SU-DHL-6 (cell line): Measurements from ENCODE around the gene KLHDC2.

Source experiments
- H2AFZ ChIP-seq: fragments of 200-600 bp; sonication (generic); 2 replicates; pipeline ENCODE4 v1.6.1; 2014; ENCODE audit warnings: low read depth, mild to moderate bottlenecking, moderate library complexity, mixed read lengths, antibody characterized with exemption, low read length; ENCODE audit not compliant: severe bottlenecking
- H3F3A ChIP-seq: fragments of 200-600 bp; shearing (Covaris generic); 2 replicates; pipeline ENCODE4 v1.6.0; 2016; ENCODE audit warnings: antibody characterized with exemption, mild to moderate bottlenecking; ENCODE audit not compliant: insufficient read depth
- H3K27ac ChIP-seq: fragments of 200-600 bp; sonication (generic); 2 replicates; pipeline ENCODE4 v1.5.1; 2016; ENCODE audit warnings: low read depth, mild to moderate bottlenecking, low read length, moderate library complexity, mixed read lengths
- H3K27me3 ChIP-seq: fragments of 200-600 bp; sonication (generic), shearing (Covaris generic); 2 replicates; pipeline ENCODE4 v1.6.0; 2014; ENCODE audit warnings: mild to moderate bottlenecking, low read length
- H3K36me3 ChIP-seq: fragments of 200-600 bp; sonication (generic); 2 replicates; pipeline ENCODE4 v1.6.1; 2014; ENCODE audit warnings: mild to moderate bottlenecking, low read length, mixed read lengths
- H3K4me2 ChIP-seq: fragments of 300-600, 200-600 bp; shearing (Covaris generic), sonication (generic); 2 replicates; pipeline ENCODE4 v1.6.0; 2014; ENCODE audit warnings: low read length, low read depth, mild to moderate bottlenecking; ENCODE audit not compliant: poor library complexity, severe bottlenecking
- H3K4me3 ChIP-seq: fragments of 200-600 bp; sonication (generic); 2 replicates; pipeline ENCODE4 v1.5.1; 2014; ENCODE audit warnings: antibody characterized with exemption, low read length, mild to moderate bottlenecking, mixed read lengths; ENCODE audit not compliant: insufficient read depth, poor library complexity, severe bottlenecking
- H3K79me2 ChIP-seq: fragments of 200-600 bp; sonication (generic); 2 replicates; pipeline ENCODE4 v1.6.1; 2014; ENCODE audit warnings: mild to moderate bottlenecking, low read length, moderate library complexity; ENCODE audit not compliant: insufficient read depth
- H3K9ac ChIP-seq: fragments of 200-600 bp; sonication (generic); 2 replicates; pipeline ENCODE4 v1.7.0; 2014; ENCODE audit warnings: mild to moderate bottlenecking, low read length
- H3K9me2 ChIP-seq: fragments of 200-600 bp; sonication (generic); replicated peaks from 2 replicates; pipeline ENCODE4 v1.6.1; 2014; ENCODE audit warnings: low read length; ENCODE audit not compliant: insufficient read depth
- H3K9me3 ChIP-seq: fragments of 200-600 bp; sonication (generic); 2 replicates; pipeline ENCODE4 v1.6.1; 2014; ENCODE audit warnings: low read length, mixed read lengths; ENCODE audit not compliant: insufficient read depth
- H4K20me1 ChIP-seq: fragments of 200-600 bp; sonication (generic); 2 replicates; pipeline ENCODE4 v1.6.1; 2014; ENCODE audit warnings: low read depth, mild to moderate bottlenecking, antibody characterized with exemption, low read length, moderate library complexity, mixed read lengths
- EZH2phosphoT487 ChIP-seq: fragments of 200-600 bp; sonication (generic), shearing (Covaris generic); conservative IDR thresholded peaks from 2 replicates; pipeline ENCODE4 v1.6.1; 2018; ENCODE audit warnings: mild to moderate bottlenecking, antibody characterized with exemption, low read length, moderate library complexity, mixed read lengths
- TF ChIP-seq, protein P1 (sequence below): fragments of 200-600 bp; sonication (generic); IDR thresholded peaks from one replicate; pipeline ENCODE4 v1.5.1; 2017; ENCODE audit warnings: antibody characterized with exemption, mild to moderate bottlenecking, low read length, moderate library complexity; ENCODE audit not compliant: insufficient read depth, poor library complexity, severe bottlenecking

The KLHDC2 gene

DNA sequence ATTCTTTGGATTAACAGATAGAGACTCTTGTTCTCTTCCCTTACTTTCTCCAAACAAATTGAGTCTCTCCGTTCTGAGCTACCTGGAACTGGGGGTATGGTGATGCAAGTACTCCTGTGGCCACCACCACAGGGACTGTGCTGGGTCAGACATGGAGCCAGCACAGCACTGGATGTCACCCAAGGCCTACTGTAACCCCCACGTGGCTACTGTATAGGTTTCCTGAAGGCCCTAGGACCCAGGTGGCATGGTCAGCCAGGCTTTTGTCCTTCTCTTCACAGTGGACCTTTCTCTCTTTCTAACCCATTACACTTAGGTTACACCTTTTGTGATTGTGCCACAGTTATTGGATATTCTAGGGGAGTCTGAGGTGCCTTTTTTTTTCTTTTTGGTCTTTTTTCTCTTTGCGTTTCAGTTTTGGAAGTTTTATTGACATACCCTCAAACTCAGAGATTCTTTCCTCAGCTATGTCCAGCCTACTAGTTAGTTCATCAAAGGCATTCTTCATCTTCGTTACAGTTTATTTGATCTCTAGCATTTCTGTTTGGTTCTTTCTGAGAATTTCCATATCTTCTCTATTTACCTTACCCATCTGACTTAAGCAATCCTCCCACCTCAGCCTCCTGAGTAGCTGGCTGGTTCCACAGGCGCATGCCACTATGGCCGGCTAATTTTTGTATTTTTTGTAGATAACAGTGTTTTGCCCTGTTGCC is 6.0 kb upstream of the KLHDC2 start:
- Histone ChIP-seq H4K20me1 (no peaks in the 10 kb centered on the region), H2AFZ (no peak overlapping the region), H3K79me2 (no peaks in the 10 kb centered on the region), H3K36me3 (no peaks in the 10 kb centered on the region), H3K4me3 (no peak overlapping the region), H3K9me3 (no peaks in the 10 kb centered on the region), H3K27ac (no peak overlapping the region), H3K4me2 (no peak overlapping the region), H3K9me2 (no peaks in the 10 kb centered on the region), H3F3A (peaks cover 4% of the 10 kb centered on the region), H3K9ac (no peak overlapping the region), H3K27me3 (no peaks in the 10 kb centered on the region)
- no peak for TF ChIP-seq EZH2phosphoT487
- TF ChIP-seq, protein P1, sequence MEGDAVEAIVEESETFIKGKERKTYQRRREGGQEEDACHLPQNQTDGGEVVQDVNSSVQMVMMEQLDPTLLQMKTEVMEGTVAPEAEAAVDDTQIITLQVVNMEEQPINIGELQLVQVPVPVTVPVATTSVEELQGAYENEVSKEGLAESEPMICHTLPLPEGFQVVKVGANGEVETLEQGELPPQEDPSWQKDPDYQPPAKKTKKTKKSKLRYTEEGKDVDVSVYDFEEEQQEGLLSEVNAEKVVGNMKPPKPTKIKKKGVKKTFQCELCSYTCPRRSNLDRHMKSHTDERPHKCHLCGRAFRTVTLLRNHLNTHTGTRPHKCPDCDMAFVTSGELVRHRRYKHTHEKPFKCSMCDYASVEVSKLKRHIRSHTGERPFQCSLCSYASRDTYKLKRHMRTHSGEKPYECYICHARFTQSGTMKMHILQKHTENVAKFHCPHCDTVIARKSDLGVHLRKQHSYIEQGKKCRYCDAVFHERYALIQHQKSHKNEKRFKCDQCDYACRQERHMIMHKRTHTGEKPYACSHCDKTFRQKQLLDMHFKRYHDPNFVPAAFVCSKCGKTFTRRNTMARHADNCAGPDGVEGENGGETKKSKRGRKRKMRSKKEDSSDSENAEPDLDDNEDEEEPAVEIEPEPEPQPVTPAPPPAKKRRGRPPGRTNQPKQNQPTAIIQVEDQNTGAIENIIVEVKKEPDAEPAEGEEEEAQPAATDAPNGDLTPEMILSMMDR: no peak

DNA sequence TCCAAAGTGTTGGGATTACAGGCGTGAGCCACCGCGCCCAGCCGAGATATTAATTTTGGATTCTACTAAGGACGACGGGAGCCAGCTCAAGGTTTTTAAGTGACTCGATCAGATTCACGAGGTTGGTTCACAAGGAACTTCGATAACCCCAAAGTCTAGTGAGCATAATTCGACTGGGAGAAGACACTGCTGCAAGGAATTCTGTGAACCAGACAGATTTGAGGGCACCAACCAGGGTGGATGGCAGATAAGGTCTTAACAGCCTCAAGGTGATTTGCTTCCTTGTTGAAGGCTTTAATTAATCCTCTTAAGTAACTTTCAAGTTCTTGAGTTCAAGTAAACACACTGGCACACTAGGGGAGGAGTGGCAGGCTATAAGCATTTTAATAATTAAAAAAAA is 1.1 kb upstream of the KLHDC2 start:
- H3K27me3 ChIP-seq: no peaks in the 10 kb centered on the region
- peak overlapping the region; percentile 99 for H3K4me2 ChIP-seq
- peak overlapping the region; percentile 99 for H2AFZ ChIP-seq
- no peaks in the 10 kb centered on the region for H4K20me1 ChIP-seq
- no peaks in the 10 kb centered on the region for H3K79me2 ChIP-seq
- H3K9ac ChIP-seq: peak overlapping the region; percentile 93
- no peaks in the 10 kb centered on the region for H3K36me3 ChIP-seq
- peak overlapping the region; percentile 70 for H3K4me3 ChIP-seq
- peaks cover 11% of the 10 kb centered on the region for H3F3A ChIP-seq
- no peaks in the 10 kb centered on the region for H3K9me2 ChIP-seq
- peak overlapping the region; percentile 90 for H3K27ac ChIP-seq
- no peak for TF ChIP-seq EZH2phosphoT487
- TF ChIP-seq, protein P1: no peak
- H3K9me3 ChIP-seq: no peaks in the 10 kb centered on the region

DNA sequence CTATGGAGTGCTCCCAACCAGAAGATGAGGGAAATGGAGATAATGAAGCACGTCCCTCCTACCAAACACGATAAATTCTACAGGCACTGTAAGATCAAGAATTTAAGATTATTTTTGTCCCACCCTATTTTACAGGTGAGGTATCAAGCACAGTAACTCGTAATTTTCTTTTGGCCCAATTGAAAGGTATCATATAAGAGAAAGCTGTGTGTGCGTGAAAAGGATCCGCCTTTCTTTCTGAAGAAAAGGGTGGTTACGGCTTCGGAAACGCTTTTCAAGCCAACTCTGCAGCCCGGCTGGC is 733 bp upstream of the KLHDC2 start:
- H3F3A ChIP-seq: peaks cover 11% of the 10 kb centered on the region
- H2AFZ ChIP-seq: peak overlapping the region; percentile 99
- H4K20me1 ChIP-seq: no peaks in the 10 kb centered on the region
- no peaks in the 10 kb centered on the region for H3K27me3 ChIP-seq
- H3K36me3 ChIP-seq: no peaks in the 10 kb centered on the region
- no peaks in the 10 kb centered on the region for H3K9me3 ChIP-seq
- H3K27ac ChIP-seq: peak overlapping the region; percentile 90
- H3K9me2 ChIP-seq: no peaks in the 10 kb centered on the region
- no peaks in the 10 kb centered on the region for H3K79me2 ChIP-seq
- H3K4me3 ChIP-seq: peak overlapping the region; percentile 70
- H3K9ac ChIP-seq: peak overlapping the region; percentile 93
- TF ChIP-seq, protein P1: no peak
- no peak for TF ChIP-seq EZH2phosphoT487
- H3K4me2 ChIP-seq: peak overlapping the region; percentile 99
